DMS153 treated with DMSO at 0.1 percent for 48 hours (cell line): ENCODE results near the gene PCDH11Y.
"Not testable (repeated sequence)": the region's sequence is repeated elsewhere in the genome, so short reads cannot be mapped to it uniquely, and the experiment has no call there.

Source experiments
- DNase-seq: peaks from one replicate; lab custom pipeline; 2025; ENCODE audit not compliant: unreplicated experiment; lab: John Stamatoyannopoulos, UW

Gene PCDH11Y

GRCh38 chrY:5000057-5000456 lies at the start of gene PCDH11Y:
Gene PCDH11Y (plus strand): TSS chrY:5000296. CDS start chrY:5057100, 56,804 bp downstream.
- DNase-seq: not testable (repeated sequence)

- not testable (repeated sequence) for DNase-seq
These were observed 32.2 kb upstream of the PCDH11Y start for GRCh38 chrY:4967894-4968293.

GRCh38 chrY:4991743-4992400 lies 8.2 kb upstream of the PCDH11Y start:
- not testable (repeated sequence) for DNase-seq

- DNase-seq: not testable (repeated sequence)
These were observed 5.2 kb upstream of the PCDH11Y start for GRCh38 chrY:4994892-4995291.

GRCh38 chrY:5002476-5003184 lies 2.5 kb downstream of the PCDH11Y start:
- not testable (repeated sequence) for DNase-seq

- not testable (repeated sequence) for DNase-seq
These were observed 39.0 kb downstream of the PCDH11Y start for GRCh38 chrY:5038972-5039523.

- not testable (repeated sequence) for DNase-seq
These were observed 82.9 kb downstream of the PCDH11Y start for GRCh38 chrY:5083017-5083416.

GRCh38 chrY:5182998-5183397 lies 182.9 kb downstream of the PCDH11Y start:
- not testable (repeated sequence) for DNase-seq

- not testable (repeated sequence) for DNase-seq
These were observed 215.0 kb downstream of the PCDH11Y start for GRCh38 chrY:5215116-5215515.

- not testable (repeated sequence) for DNase-seq
These were observed 324.8 kb downstream of the PCDH11Y start for GRCh38 chrY:5324931-5325330.

GRCh38 chrY:5342220-5342619 lies 342.1 kb downstream of the PCDH11Y start:
- DNase-seq: not testable (repeated sequence)

- not testable (repeated sequence) for DNase-seq
These were observed 543.6 kb downstream of the PCDH11Y start for GRCh38 chrY:5543705-5544104.

GRCh38 chrY:5638589-5638988 lies 638.5 kb downstream of the PCDH11Y start:
- not testable (repeated sequence) for DNase-seq

GRCh38 chrY:5679265-5679664 lies 679.2 kb downstream of the PCDH11Y start:
- not testable (repeated sequence) for DNase-seq

GRCh38 chrY:5708727-5709126 lies 708.6 kb downstream of the PCDH11Y start:
- DNase-seq: not testable (repeated sequence)

GRCh38 chrY:5709788-5710381 lies 709.8 kb downstream of the PCDH11Y start:
- not testable (repeated sequence) for DNase-seq

GRCh38 chrY:5761403-5761802 lies 761.3 kb downstream of the PCDH11Y start:
- DNase-seq: not testable (repeated sequence)

- DNase-seq: not testable (repeated sequence)
These were observed 776.4 kb downstream of the PCDH11Y start for GRCh38 chrY:5776485-5776884.
